Central memory CD8-positive, alpha-beta T cell (primary cell): ENCODE data around the gene SIRT7.

Experiments used
- ATAC-seq: fragments of 150-1000 bp; cut with Tn5 transposase; replicated peaks from 2 replicates; pipeline ENCODE4 v1.10.0; 2022; ENCODE audit warnings: mild to moderate bottlenecking, moderate FRiP score, moderate number of reproducible peaks; ENCODE audit not compliant: poor library complexity, severe bottlenecking; ENCODE audit errors: extremely low read depth
- DNase-seq, 2 donors: peaks; one replicate each; pipeline ENCODE4 v3.0.0; 2021; ENCODE audit warnings: low spot score in 2 of 2
- H3K27ac Mint-ChIP-seq: one replicate; pipeline ENCODE4 v1.8.0; 2022; ENCODE audit warnings: low read depth, mild to moderate bottlenecking, moderate library complexity, mixed read lengths
- H3K27me3 Mint-ChIP-seq: one replicate; pipeline ENCODE4 v1.8.0; 2022; ENCODE audit warnings: mixed read lengths
- H3K36me3 Mint-ChIP-seq: one replicate; pipeline ENCODE4 v1.8.0; 2022; ENCODE audit warnings: mild to moderate bottlenecking, moderate library complexity, mixed read lengths; ENCODE audit not compliant: insufficient read depth
- H3K4me1 Mint-ChIP-seq: one replicate; pipeline ENCODE4 v1.8.0; 2022; ENCODE audit warnings: mixed read lengths
- H3K4me3 Mint-ChIP-seq: one replicate; pipeline ENCODE4 v1.8.0; 2022; ENCODE audit warnings: mild to moderate bottlenecking, moderate library complexity, mixed read lengths
- H3K9me3 Mint-ChIP-seq: one replicate; pipeline ENCODE4 v1.8.0; 2022; ENCODE audit warnings: mixed read lengths

SIRT7 gene

GRCh38 chr17:81899514-81900166, 18.3 kb downstream of the SIRT7 start:
- Mint-ChIP-seq H3K4me1 (no peaks in the 10 kb centered on the region), H3K36me3 (peaks cover 31% of the 10 kb centered on the region), H3K27ac (no peak overlapping the region), H3K27me3 (peaks cover 12% of the 10 kb centered on the region), H3K4me3 (no peak overlapping the region), H3K9me3 (no peaks in the 10 kb centered on the region)
- ATAC-seq (no peak), DNase-seq (no peak)

- peaks cover 12% of the 10 kb centered on the region for H3K27me3 Mint-ChIP-seq
- no peak for ATAC-seq
- no peaks in the 10 kb centered on the region for H3K9me3 Mint-ChIP-seq
- no peak overlapping the region for H3K27ac Mint-ChIP-seq
- no peak for DNase-seq
- H3K4me3 Mint-ChIP-seq = no peak overlapping the region
- H3K4me1 Mint-ChIP-seq = no peaks in the 10 kb centered on the region
- peaks cover 35% of the 10 kb centered on the region for H3K36me3 Mint-ChIP-seq
Observed at GRCh38 chr17:81898885-81899284, 19.1 kb downstream of the SIRT7 start.

- no peaks in the 10 kb centered on the region for H3K4me1 Mint-ChIP-seq
- DNase-seq (no peak), ATAC-seq (no peak)
- no peak overlapping the region for H3K27ac Mint-ChIP-seq
- H3K36me3 Mint-ChIP-seq = peaks cover 40% of the 10 kb centered on the region
- H3K4me3 Mint-ChIP-seq = no peak overlapping the region
- H3K9me3 Mint-ChIP-seq = no peaks in the 10 kb centered on the region
- peaks cover 12% of the 10 kb centered on the region for H3K27me3 Mint-ChIP-seq
Observed at GRCh38 chr17:81898029-81898866, 19.7 kb downstream of the SIRT7 start.

GRCh38 chr17:81895400-81895799, 22.6 kb downstream of the SIRT7 start:
- no peak overlapping the region for H3K27ac Mint-ChIP-seq
- no peaks in the 10 kb centered on the region for H3K9me3 Mint-ChIP-seq
- no peak for ATAC-seq
- H3K4me3 Mint-ChIP-seq = no peak overlapping the region
- peaks cover 50% of the 10 kb centered on the region for H3K36me3 Mint-ChIP-seq
- DNase-seq = no peak
- H3K4me1 Mint-ChIP-seq = peaks cover 6% of the 10 kb centered on the region
- H3K27me3 Mint-ChIP-seq = peaks cover under 1% of the 10 kb centered on the region

GRCh38 chr17:81891303-81891552, 26.7 kb downstream of the SIRT7 start:
- no peaks in the 10 kb centered on the region for H3K27me3 Mint-ChIP-seq
- peak; percentile 0 for ATAC-seq
- peaks cover 58% of the 10 kb centered on the region for H3K36me3 Mint-ChIP-seq

GRCh38 chr17:81890447-81891302, 27.3 kb downstream of the SIRT7 start:
- Mint-ChIP-seq H3K4me3 (peak overlapping the region; percentile 94), H3K4me1 (peaks cover 26% of the 10 kb centered on the region), H3K27me3 (no peaks in the 10 kb centered on the region), H3K27ac (peak overlapping the region; percentile 97), H3K9me3 (no peaks in the 10 kb centered on the region), H3K36me3 (peaks cover 59% of the 10 kb centered on the region)
- no peak for ATAC-seq
- no peak for DNase-seq

More at GRCh38 chr17:81891303-81891552, 26.7 kb downstream of the SIRT7 start:
- DNase-seq = no peak
- Mint-ChIP-seq H3K27ac (peak overlapping the region; percentile 97), H3K4me3 (peak overlapping the region; percentile 94), H3K9me3 (no peaks in the 10 kb centered on the region), H3K4me1 (peaks cover 23% of the 10 kb centered on the region)

GRCh38 chr17:81889602-81890001, 28.4 kb downstream of the SIRT7 start:
- Mint-ChIP-seq H3K36me3 (peaks cover 53% of the 10 kb centered on the region), H3K4me1 (peaks cover 30% of the 10 kb centered on the region), H3K4me3 (peak overlapping the region; percentile 94), H3K27ac (no peak overlapping the region), H3K9me3 (no peaks in the 10 kb centered on the region), H3K27me3 (no peaks in the 10 kb centered on the region)
- DNase-seq (no peak), ATAC-seq (no peak)

- Mint-ChIP-seq H3K27me3 (no peaks in the 10 kb centered on the region), H3K27ac (no peak overlapping the region), H3K9me3 (no peaks in the 10 kb centered on the region), H3K4me3 (peak overlapping the region; percentile 94), H3K4me1 (peaks cover 30% of the 10 kb centered on the region), H3K36me3 (peaks cover 48% of the 10 kb centered on the region)
- DNase-seq = no peak
- no peak for ATAC-seq
Observed at GRCh38 chr17:81888988-81889595, 28.9 kb downstream of the SIRT7 start.

GRCh38 chr17:81888105-81888987, 29.6 kb downstream of the SIRT7 start:
- ATAC-seq (no peak), DNase-seq (no peak)
- H3K27ac Mint-ChIP-seq = peak overlapping the region; percentile 46
- peaks cover 30% of the 10 kb centered on the region for H3K4me1 Mint-ChIP-seq
- H3K9me3 Mint-ChIP-seq = no peaks in the 10 kb centered on the region
- H3K4me3 Mint-ChIP-seq = peak overlapping the region; percentile 94
- no peaks in the 10 kb centered on the region for H3K27me3 Mint-ChIP-seq
- H3K36me3 Mint-ChIP-seq = peaks cover 48% of the 10 kb centered on the region

- DNase-seq (no peak), ATAC-seq (no peak)
- no peak overlapping the region for H3K27ac Mint-ChIP-seq
- peaks cover 52% of the 10 kb centered on the region for H3K36me3 Mint-ChIP-seq
- H3K4me1 Mint-ChIP-seq = peaks cover 24% of the 10 kb centered on the region
- no peaks in the 10 kb centered on the region for H3K9me3 Mint-ChIP-seq
- no peak overlapping the region for H3K4me3 Mint-ChIP-seq
- no peaks in the 10 kb centered on the region for H3K27me3 Mint-ChIP-seq
Observed at GRCh38 chr17:81885869-81886548, 32.0 kb downstream of the SIRT7 start.

GRCh38 chr17:81885454-81885853, 32.5 kb downstream of the SIRT7 start:
- Mint-ChIP-seq H3K36me3 (peaks cover 49% of the 10 kb centered on the region), H3K4me1 (peaks cover 24% of the 10 kb centered on the region), H3K9me3 (no peaks in the 10 kb centered on the region), H3K27ac (no peak overlapping the region), H3K27me3 (no peaks in the 10 kb centered on the region), H3K4me3 (no peak overlapping the region)
- no peak for DNase-seq
- ATAC-seq = no peak
